Suprapubic skin (tissue), 3 donors: Measurements from ENCODE around the gene OR6F1.

Source experiments
- EP300 ChIP-seq: sonication (generic); formaldehyde crosslinking; IDR thresholded peaks from one replicate; pipeline ENCODE4 v1.6.1; 2017; ENCODE audit warnings: antibody characterized with exemption
- POLR2A ChIP-seq, 2 donors: fragments of 450-650 bp; IDR thresholded peaks; one replicate each; pipeline ENCODE4 v1.6.1; 2017; ENCODE audit warnings: antibody characterized with exemption in 2 of 2, mild to moderate bottlenecking in 2 of 2, moderate library complexity in 2 of 2
- TF ChIP-seq, protein P1 (sequence below), 2 donors: fragments of 200-600 bp in 1 of 2; fragments of 450-650 bp in 1 of 2; sonication (generic) in 1 of 2; IDR thresholded peaks; one replicate each; pipeline ENCODE4 v1.5.1; 2016 to 2019; ENCODE audit warnings: antibody characterized with exemption in 2 of 2, mild to moderate bottlenecking in 1 of 2, moderate library complexity in 1 of 2

DNA sequence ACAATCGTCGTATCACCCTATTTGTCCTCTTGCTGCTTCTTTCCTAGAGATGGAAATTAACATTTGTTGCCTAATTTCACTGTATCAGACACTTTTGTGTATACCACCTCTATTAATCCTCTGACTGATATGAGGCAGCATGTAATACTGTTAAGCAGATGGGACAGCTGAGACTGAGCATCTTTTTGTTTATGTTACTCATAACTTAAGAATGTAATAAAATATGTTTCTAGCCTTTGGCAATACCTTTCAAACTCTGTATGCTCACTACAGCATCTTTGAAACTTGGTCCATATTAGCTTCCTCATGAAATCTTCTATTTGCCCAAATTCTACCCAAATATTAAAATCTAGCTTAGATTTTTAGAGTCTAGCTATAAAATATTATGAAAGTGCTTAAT is 24.3 kb upstream of the OR6F1 start:
- TF ChIP-seq, protein P1, sequence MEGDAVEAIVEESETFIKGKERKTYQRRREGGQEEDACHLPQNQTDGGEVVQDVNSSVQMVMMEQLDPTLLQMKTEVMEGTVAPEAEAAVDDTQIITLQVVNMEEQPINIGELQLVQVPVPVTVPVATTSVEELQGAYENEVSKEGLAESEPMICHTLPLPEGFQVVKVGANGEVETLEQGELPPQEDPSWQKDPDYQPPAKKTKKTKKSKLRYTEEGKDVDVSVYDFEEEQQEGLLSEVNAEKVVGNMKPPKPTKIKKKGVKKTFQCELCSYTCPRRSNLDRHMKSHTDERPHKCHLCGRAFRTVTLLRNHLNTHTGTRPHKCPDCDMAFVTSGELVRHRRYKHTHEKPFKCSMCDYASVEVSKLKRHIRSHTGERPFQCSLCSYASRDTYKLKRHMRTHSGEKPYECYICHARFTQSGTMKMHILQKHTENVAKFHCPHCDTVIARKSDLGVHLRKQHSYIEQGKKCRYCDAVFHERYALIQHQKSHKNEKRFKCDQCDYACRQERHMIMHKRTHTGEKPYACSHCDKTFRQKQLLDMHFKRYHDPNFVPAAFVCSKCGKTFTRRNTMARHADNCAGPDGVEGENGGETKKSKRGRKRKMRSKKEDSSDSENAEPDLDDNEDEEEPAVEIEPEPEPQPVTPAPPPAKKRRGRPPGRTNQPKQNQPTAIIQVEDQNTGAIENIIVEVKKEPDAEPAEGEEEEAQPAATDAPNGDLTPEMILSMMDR (IDR thresholded peaks at IDR 0.05) = no peak
- TF ChIP-seq POLR2A (IDR thresholded peaks at IDR 0.05) = no peak
- no peak for TF ChIP-seq EP300
